Right lobe of liver (tissue), 6 donors: ENCODE data around the gene TDRD12. TPM values are rescaled to one million over a fixed set of nuclear protein-coding genes. Genes with fewer than 3 reads are reported as not detected.

ENCODE experiments used
- ATAC-seq, 4 donors: fragments of 200-7000 bp; cut with Tn5 transposase; one replicate each; pipeline ENCODE4 v1.9.1; 2020; ENCODE audit warnings: mild to moderate bottlenecking in 4 of 4, moderate library complexity in 4 of 4
- DNase-seq, 3 donors: peaks; one replicate each; pipeline ENCODE4 v3.0.0-alpha.2; 2020
- H3K27ac ChIP-seq, 3 donors: fragments of 200-600 bp; one replicate each; pipeline ENCODE4 v1.8.0; 2022
- H3K27me3 ChIP-seq, 2 donors: fragments of 200-600 bp; one replicate each; pipeline ENCODE4 v1.8.0; 2022
- H3K36me3 ChIP-seq, 4 donors: fragments of 200-600 bp; sonication (generic) in 1 of 4; one replicate each; pipeline versions ENCODE4 v1.5.1 to v1.8.0; 2017 to 2022; ENCODE audit warnings: control low read depth in 1 of 4
- H3K4me1 ChIP-seq, 4 donors: fragments of 200-600 bp; sonication (generic) in 1 of 4; one replicate each; pipeline versions ENCODE4 v1.5.1 to v1.8.0; 2017 to 2022; ENCODE audit warnings: control low read depth in 1 of 4
- H3K4me3 ChIP-seq, 3 donors: fragments of 200-600 bp; one replicate each; pipeline ENCODE4 v1.8.0; 2022
- H3K9me3 ChIP-seq, 4 donors: fragments of 200-600 bp; sonication (generic) in 1 of 4; one replicate each; pipeline versions ENCODE4 v1.5.1 to v1.8.0; 2017 to 2022; ENCODE audit warnings: control low read depth in 1 of 4
- POLR2A ChIP-seq: fragments of 450-650 bp; IDR thresholded peaks from one replicate; pipeline ENCODE4 v1.6.1; 2017; ENCODE audit warnings: antibody characterized with exemption, mild to moderate bottlenecking
- WGBS: methylation state at CpG from one replicate; pipeline ENCODE4 v1.1.6; 2018; ENCODE audit warnings: low coverage, low lambda C conversion rate; ENCODE audit not compliant: insufficient coverage; ENCODE audit errors: missing lambda C conversion rate; 5-methylcytosine and 5-hydroxymethylcytosine counted together
- intact Hi-C, 2 donors: fragments of 100-400 bp; cut with DNase I; formaldehyde crosslinking; loops; one replicate each; pipeline versions ENCODE4 v1.11.2 to v1.14.1; 2022
- total RNA-seq, 6 experiments: library from RNA; depleted of rRNA in 2 of 6; stranded (reverse); fragments of >200 nt in 2 of 6; fragmentation: NEBNext Ultra II Directional in 3 of 6; extraction: Animal tissue kit (Norgen Biotek cat#: 25700) in 3 of 6; gene quantifications; one replicate each; pipeline versions ENCODE4 v1.1.0 to v1.2.4, GENCODE V29; 2016 to 2023
- TF ChIP-seq, protein P1 (sequence below), 4 donors: fragments of 200-600 bp in 3 of 4; fragments of 450-650 bp in 1 of 4; IDR thresholded peaks; one replicate each; pipeline versions ENCODE4 v1.5.1 to v1.8.0; 2016 to 2022; ENCODE audit warnings: antibody characterized with exemption in 4 of 4, mild to moderate bottlenecking in 2 of 4
- donor health status: DM: no; HTN: yes; CAD: no.
- donor health status: DM: no; HTN: no; CAD: no.
- donor health status: DM: no; HTN: no; CAD: no.
- donor health status: DM: no; HTN: yes; CAD: no.
- donor health status: DM: no; HTN: yes; CAD: no.

TDRD12 gene
- total RNA-seq, 6 experiments from 2014 or later = 0.17 TPM; not detected in 5

- 80% methylated on average over 6 of the region's 6 CpGs for WGBS
- Histone ChIP-seq H3K36me3 (no peaks in the 10 kb centered on the region), H3K27ac (no peak overlapping the region), H3K4me1 (peaks cover 0 to 6% (median 3%) of the 10 kb centered on the region in 4 donors), H3K27me3 (no peaks in the 10 kb centered on the region), H3K9me3 (no peaks in the 10 kb centered on the region), H3K4me3 (no peak overlapping the region)
- DNase-seq (no peak), ATAC-seq (no peak)
- no peak for TF ChIP-seq POLR2A
- TF ChIP-seq, protein P1, sequence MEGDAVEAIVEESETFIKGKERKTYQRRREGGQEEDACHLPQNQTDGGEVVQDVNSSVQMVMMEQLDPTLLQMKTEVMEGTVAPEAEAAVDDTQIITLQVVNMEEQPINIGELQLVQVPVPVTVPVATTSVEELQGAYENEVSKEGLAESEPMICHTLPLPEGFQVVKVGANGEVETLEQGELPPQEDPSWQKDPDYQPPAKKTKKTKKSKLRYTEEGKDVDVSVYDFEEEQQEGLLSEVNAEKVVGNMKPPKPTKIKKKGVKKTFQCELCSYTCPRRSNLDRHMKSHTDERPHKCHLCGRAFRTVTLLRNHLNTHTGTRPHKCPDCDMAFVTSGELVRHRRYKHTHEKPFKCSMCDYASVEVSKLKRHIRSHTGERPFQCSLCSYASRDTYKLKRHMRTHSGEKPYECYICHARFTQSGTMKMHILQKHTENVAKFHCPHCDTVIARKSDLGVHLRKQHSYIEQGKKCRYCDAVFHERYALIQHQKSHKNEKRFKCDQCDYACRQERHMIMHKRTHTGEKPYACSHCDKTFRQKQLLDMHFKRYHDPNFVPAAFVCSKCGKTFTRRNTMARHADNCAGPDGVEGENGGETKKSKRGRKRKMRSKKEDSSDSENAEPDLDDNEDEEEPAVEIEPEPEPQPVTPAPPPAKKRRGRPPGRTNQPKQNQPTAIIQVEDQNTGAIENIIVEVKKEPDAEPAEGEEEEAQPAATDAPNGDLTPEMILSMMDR (IDR thresholded peaks at IDR 0.05) = no peak
- intact Hi-C loops = no loop called here
Measured at GRCh38 chr19:32686847-32687475, 32.6 kb upstream of the TDRD12 start.

GRCh38 chr19:32687681-32688080, 31.9 kb upstream of the TDRD12 start:
- TF ChIP-seq, protein P1 (IDR thresholded peaks at IDR 0.05) = no peak
- TF ChIP-seq POLR2A = no peak

DNA sequence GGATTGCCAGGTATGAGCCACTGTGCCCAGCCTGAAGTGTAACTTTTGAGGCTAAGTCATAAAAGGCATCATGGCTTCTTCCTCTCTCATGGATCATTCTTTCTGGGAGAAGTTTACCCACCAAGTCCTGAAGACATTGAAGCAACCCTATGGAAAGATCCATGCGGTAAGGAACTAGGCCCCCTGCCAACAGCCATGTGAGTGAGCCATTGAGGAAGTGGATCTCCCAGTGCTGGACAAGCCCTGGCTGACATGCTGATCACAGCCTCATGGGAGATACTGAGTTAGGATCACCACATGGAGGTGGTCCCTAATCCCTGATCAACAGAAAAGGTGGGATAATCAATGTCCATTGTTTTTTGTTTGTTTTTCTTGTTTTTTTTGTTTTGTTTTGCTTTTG, 31.3 kb upstream of the TDRD12 start:
- 80% methylated on average over 1 of the region's 1 CpG for whole genome bisulfite sequencing
- intact Hi-C loops = no loop called here
- H3K9me3 ChIP-seq = no peaks in the 10 kb centered on the region
- no peak overlapping the region for H3K27ac ChIP-seq
- no peaks in the 10 kb centered on the region for H3K36me3 ChIP-seq
- H3K4me3 ChIP-seq = no peak overlapping the region
- DNase-seq (no peak), ATAC-seq (no peak)
- no peaks in the 10 kb centered on the region for H3K27me3 ChIP-seq
- H3K4me1 ChIP-seq = peaks cover 0 to 18% (median 7%) of the 10 kb centered on the region in 4 donors
- no peak for TF ChIP-seq POLR2A
- TF ChIP-seq, protein P1 (IDR thresholded peaks at IDR 0.05) = no peak

More at GRCh38 chr19:32687681-32688080, 31.9 kb upstream of the TDRD12 start:
- H3K27ac ChIP-seq = no peak overlapping the region
- H3K4me1 ChIP-seq = peaks cover 0 to 11% (median 3%) of the 10 kb centered on the region in 4 donors
- 100% methylated on average over 2 of the region's 4 CpGs for WGBS
- H3K36me3 ChIP-seq = no peaks in the 10 kb centered on the region
- no peak overlapping the region for H3K4me3 ChIP-seq
- H3K27me3 ChIP-seq = no peaks in the 10 kb centered on the region
- no peaks in the 10 kb centered on the region for H3K9me3 ChIP-seq
- no peak for ATAC-seq
- no peak for DNase-seq
- intact Hi-C loops = no loop called here

GRCh38 chr19:32691291-32691951, 28.1 kb upstream of the TDRD12 start, which contains the start of gene NUDT19:
Gene NUDT19, plus strand, starts transcription at chr19:32691821. Its CDS starts 140 bp downstream, at chr19:32691961.
- no peaks in the 10 kb centered on the region for H3K27me3 ChIP-seq
- peak within 1 kb of the TSS; percentile 65 to 80 (median 67) for H3K27ac ChIP-seq
- peak; percentile 81 for TF ChIP-seq POLR2A
- TF ChIP-seq, protein P1 (IDR thresholded peaks at IDR 0.05) = no peak
- 1% methylated on average over 13 of the region's 32 CpGs for WGBS
- peaks cover 0 to 47% (median 13%) of the 10 kb centered on the region in 4 donors for H3K4me1 ChIP-seq
- DNase-seq (peak; percentile 86 to 91 (median 90)), ATAC-seq (peak; percentile 97)
- H3K36me3 ChIP-seq = no peaks in the 10 kb centered on the region
- intact Hi-C loops = no loop called here
- no peaks in the 10 kb centered on the region for H3K9me3 ChIP-seq
- peak within 1 kb of the TSS; percentile 67 to 70 (median 68) for H3K4me3 ChIP-seq
